GM18907 (cell line): ENCODE data around the gene SFRP5.
A peak's percentile ranks its signal among the peaks of the same experiment; 100 is the strongest.

Source experiments
- ATAC-seq: cut with Tn5 transposase; IDR thresholded peaks from one replicate; pipeline ENCODE4 v1.9.1; 2021; ENCODE audit warnings: mild to moderate bottlenecking, moderate library complexity; ENCODE audit not compliant: unreplicated experiment

The SFRP5 gene

GRCh38 chr10:97766996-97767924 is 4.5 kb downstream of the SFRP5 start:
- ATAC-seq: no peak

DNA sequence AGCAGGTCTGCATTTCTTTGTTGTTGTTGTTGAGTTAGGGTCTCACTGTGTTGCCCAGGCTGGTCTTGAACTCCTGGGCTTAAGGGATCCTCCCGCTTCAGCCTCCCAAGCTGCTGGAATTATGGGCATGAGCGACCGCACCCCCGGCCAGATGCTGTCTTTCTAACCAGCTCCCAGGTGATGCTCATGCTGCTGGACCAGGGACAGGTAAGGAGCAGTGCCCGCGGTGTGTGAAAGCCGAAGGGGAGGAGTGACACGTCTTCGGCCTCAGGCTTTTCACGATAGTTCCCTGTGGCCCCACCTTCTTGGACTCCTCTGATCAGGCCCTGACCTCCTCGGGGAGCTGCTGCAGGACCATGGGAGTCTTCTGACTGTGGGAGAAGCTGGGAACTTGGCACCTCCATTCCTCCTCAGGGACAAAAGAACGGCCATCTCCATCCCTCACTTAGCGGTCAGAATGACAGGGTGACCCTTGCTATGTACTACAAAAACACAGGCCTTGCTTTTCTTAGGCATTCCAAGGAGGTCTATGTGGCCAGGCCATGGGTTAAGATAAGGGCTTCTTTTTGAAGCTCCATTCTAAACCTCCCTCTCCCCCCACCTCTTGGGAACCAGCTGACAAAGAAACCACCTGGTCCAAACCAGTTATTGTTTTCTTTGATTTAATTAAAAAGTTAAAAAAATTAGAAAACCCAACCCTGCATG is 5.5 kb downstream of the SFRP5 start:
- no peak for ATAC-seq

GRCh38 chr10:97765201-97765600 is 6.6 kb downstream of the SFRP5 start:
- ATAC-seq: no peak

DNA sequence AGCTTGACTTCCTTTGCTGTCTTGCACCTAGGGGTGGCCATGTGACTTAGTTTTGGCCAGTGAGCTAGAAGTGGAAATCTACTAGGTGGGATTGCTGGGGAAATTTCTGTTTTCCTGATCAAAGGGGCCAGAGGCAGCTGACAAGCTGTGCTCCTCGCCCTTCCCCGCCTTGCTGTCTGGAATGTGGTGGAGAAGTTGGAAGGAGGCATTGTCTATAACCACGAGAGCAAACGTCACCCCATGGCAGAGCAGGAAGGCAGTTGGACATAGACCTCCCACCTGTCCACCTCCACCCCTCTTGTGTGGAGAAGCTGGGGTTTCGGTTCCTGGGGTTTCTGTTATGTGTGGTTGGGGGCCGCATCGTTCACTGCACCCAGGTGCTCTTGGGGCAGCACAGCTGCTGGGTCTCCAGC is 7.3 kb downstream of the SFRP5 start:
- ATAC-seq: peak; percentile 67

- ATAC-seq: no peak
These were observed 7.9 kb downstream of the SFRP5 start for GRCh38 chr10:97763947-97764346.

DNA sequence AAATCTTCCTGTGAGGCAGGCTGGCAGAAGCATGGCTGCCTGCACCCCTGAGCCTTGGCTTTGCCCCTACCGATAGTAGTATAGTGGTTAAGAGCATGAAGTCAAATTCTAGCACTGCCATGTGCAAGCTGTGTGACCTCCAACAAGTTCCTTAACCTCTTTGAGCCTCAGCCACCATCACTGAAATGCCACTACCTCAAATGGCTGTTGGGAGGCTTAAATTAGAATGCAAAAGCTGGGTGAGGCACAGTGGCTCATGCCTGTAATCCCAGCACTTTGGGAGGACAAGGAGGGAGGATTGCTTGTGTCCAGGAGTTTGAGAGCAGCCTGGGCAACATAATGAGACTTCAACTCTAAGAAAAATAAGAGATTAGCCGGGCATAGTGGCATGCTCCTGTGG is 8.4 kb downstream of the SFRP5 start:
- ATAC-seq: no peak

GRCh38 chr10:97762816-97763215 is 9.0 kb downstream of the SFRP5 start:
- ATAC-seq: no peak

DNA sequence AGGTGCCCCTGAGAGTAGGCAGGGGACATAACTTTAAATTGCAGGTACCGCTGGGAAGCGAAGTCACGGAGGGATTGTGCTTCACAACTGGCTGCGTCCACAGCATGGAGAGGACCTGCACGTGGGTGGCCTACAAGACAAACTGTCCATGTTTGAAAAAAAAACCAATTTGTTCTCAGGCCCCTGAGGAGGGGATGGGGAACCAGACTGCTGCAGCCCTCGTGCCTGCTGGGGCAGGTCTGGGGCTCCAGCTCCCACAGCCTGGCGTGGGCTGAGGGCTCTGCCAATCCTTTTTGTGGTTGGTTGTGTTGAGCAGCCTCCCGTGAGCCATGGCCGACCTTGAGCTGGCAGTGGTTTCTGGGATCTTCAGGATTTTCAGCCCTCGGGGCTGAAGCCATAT is 9.7 kb downstream of the SFRP5 start:
- ATAC-seq: no peak

DNA sequence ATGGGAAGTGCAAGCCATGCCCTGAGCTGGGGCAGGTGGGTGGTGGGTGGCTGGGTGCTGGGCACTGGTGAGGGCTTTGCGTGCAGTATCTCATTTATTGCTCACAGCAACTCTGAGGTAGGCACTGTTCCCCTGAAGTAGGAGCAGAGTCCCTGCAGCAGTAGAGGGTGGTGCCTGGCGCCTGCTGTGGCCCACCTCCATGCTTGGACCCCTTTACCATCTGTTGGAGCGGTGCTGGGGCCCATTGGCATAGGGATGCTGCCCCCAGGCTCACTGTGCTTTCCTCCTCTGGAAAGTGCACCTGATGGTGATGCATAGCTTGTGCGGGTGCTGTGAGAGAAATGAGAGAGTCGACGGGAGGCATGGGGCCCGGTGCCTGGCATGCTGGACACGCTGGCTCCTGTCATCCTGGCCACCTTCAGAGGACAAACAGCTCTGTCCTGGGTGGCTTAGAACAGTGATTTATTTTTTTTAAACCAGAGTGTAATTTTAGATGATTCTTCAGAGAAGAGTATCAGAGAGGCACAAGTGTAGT is 10.4 kb downstream of the SFRP5 start:
- no peak for ATAC-seq

GRCh38 chr10:97760461-97761257 is 11.1 kb downstream of the SFRP5 start:
- no peak for ATAC-seq

DNA sequence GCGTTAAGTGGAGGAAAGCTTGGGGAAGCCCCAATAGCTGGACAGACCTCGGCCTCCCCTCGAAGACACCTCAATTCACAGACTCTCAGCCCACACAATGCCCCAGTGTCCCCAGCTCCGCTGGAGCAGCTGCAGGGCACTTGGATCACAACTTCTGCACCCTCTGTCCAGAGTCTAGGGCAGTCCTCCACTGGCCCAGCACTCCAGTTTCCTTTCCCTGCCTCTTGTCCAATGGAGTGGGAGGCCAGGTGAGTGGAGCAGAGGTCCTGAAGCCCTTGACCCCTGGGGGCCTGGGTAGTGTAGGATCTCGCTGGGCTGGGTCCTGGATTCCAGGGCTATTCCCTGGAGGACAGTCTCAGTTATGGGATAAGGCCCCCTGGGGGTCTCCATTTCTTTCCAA is 11.9 kb downstream of the SFRP5 start:
- no peak for ATAC-seq

DNA sequence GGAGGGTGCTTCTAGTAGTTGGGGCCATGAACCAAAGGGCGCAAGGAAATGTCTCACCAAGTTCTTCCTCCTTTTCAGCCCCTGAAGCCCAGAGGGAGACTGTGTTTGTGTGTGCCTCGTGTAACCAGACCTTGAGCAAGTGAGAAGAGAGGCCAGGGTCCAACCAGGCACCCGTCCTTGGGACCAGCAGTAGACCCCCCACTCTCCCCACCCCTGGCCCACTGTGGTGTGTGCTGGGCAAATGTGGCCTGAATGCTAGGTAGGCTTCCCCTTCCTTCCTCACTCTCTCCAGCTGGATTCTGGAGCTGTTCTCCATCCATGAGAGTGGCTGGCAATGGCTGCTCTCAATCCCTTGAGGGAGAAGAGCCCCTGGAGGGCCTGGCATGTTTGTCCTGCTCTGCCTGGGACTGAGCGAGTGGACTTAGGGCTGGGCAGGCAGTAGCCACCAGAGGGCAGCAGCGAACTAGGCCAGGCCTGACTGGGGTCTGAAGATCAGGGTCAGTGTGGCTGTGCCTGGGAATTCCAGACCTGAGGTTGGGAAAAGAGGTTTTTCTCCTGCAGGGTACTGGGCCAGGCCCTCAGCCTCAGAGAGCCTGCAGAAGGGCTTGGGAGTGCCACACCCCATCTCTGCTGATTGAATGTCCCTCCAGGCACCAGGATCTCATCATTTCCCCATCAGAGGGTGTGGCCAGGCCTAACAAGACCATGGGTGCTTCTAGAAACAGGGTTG is 12.5 kb downstream of the SFRP5 start:
- no peak for ATAC-seq

GRCh38 chr10:97757471-97757870 is 14.3 kb downstream of the SFRP5 start:
- no peak for ATAC-seq

GRCh38 chr10:97755718-97756117 is 16.1 kb downstream of the SFRP5 start:
- no peak for ATAC-seq

DNA sequence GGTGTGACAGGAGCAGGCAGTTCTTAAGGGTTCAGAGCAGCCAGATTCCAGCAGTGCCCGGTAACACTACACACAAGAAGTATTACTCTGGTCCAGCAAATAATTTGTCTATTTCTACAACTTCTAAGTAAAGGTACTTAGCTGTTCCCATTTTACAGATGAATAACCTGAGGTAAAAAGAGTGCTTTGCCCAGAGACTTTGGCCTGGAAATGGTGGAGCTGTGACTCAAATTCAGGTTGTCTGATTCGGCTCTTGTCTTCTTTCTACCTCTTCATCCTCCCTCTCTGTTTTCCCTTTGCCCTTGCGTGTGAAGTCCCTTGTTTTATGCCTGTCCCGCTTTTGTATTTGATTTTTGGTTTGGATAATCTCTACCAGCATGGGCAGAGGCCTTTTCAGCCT is 17.1 kb downstream of the SFRP5 start:
- no peak for ATAC-seq

- ATAC-seq: no peak
These were observed 18.8 kb downstream of the SFRP5 start for GRCh38 chr10:97752956-97753355.

DNA sequence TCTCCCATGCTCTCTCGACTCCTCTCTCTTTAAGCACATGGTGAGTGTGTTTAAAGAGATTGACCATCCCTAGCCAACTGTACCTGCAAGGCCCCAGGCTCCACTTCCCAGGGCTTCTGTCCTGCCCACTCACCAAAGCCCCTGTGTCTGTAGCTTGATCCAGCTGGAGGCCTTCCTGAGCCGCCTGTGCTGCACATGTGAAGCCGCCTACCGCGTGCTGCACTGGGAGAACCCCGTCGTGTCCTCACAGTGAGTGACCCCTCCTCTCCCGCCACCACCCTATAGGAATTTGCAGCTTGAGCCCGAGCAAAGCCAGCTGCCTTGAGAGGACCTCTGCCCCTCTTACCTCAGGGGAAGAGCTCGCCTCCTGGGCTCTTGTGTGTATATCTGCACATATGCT is 23.7 kb downstream of the SFRP5 start:
- no peak for ATAC-seq

DNA sequence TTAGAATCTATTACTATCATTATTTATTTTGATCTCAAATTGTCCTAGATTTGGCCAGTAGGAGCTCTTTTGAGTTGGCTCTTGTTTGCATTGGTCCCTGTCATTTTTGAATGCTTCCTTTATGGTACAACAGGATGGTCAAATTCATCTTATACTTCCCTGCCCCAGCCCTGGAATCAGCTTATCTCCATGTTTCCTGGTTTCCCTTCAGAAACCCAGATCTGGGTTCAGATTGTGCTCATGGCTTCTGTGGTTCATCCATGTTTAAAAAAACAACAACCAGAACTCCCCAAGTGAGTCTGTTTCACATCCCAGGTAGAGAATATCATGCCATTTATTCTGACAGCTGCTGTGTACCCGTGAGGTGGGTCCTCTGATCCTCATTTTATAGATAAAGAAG is 24.2 kb downstream of the SFRP5 start:
- no peak for ATAC-seq

- no peak for ATAC-seq
These were observed 27.3 kb downstream of the SFRP5 start for GRCh38 chr10:97744405-97745035.
